Measurements from ENCODE around the gene MKX.

The MKX gene

GRCh38 chr10:27643301-27643700 is 102.3 kb downstream of the MKX start:
- DNase-seq: no peak

- DNase-seq: no peak
Observed at GRCh38 chr10:27642023-27642589, 103.5 kb downstream of the MKX start.

GRCh38 chr10:27638071-27638750 is 107.4 kb downstream of the MKX start:
- DNase-seq: no peak

GRCh38 chr10:27637601-27638000 is 108.0 kb downstream of the MKX start:
- DNase-seq: no peak

- DNase-seq: no peak
Observed at GRCh38 chr10:27636816-27637215, 108.8 kb downstream of the MKX start.

- DNase-seq: no peak
Observed at GRCh38 chr10:27635699-27636270, 109.8 kb downstream of the MKX start.

- no peak for DNase-seq
Observed at GRCh38 chr10:27635290-27635689, 110.3 kb downstream of the MKX start.

- DNase-seq: no peak
Observed at GRCh38 chr10:27628621-27629020, 117.0 kb downstream of the MKX start.

GRCh38 chr10:27626890-27627289 is 118.7 kb downstream of the MKX start:
- no peak for DNase-seq

- no peak for DNase-seq
Observed at GRCh38 chr10:27625452-27626211, 120.0 kb downstream of the MKX start.

GRCh38 chr10:27624941-27625340 is 120.7 kb downstream of the MKX start:
- DNase-seq: no peak

All from cerebellar nuclear complex (tissue), 1 donor.